Tongue (tissue), 2 donors: ENCODE measurements around the gene CPN2. TPM values are rescaled to one million over a fixed set of nuclear protein-coding genes. Genes with fewer than 3 reads are reported as not detected.

Experiments
- DNase-seq: peaks from one replicate; pipeline ENCODE4 v3.0.0-alpha.2; 2015
- total RNA-seq: library from RNA; depleted of rRNA; stranded (reverse); fragments of >200 nt; gene quantifications from one replicate; pipeline ENCODE4 v1.2.3, GENCODE V29; 2014

The CPN2 gene
- total RNA-seq, 1 donor from 2014 or later = not detected

DNA sequence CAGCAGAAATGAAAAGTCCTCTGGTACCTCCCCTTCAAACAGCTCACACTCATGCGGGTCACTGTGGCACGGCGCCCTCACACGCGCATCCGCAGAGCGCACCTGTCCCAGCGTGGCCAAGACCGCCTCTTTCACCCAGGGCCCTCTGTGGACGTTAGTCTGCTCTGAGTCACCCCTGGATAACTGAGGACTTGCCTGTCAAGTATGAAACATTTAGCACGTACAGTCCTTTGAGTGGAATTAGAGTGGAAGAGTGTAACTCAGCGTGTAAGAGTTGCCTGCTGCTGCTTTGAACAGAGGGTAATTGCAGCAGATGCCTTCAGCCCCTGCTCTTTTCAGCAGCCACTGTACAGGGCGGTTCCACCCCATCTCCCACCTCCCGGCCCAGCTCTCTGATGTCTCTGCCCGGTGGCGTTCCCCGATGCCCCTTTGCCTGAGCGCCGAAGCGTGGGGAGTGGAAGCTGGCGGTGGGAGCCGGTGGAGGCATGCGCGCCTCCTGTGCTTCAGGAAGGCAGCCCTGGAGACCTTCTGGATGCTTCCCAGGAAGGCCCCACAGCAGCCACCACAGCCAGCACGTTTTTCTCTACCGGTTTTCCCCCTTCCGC, 23.0 kb downstream of the CPN2 start:
- DNase-seq = peak; percentile 67

DNA sequence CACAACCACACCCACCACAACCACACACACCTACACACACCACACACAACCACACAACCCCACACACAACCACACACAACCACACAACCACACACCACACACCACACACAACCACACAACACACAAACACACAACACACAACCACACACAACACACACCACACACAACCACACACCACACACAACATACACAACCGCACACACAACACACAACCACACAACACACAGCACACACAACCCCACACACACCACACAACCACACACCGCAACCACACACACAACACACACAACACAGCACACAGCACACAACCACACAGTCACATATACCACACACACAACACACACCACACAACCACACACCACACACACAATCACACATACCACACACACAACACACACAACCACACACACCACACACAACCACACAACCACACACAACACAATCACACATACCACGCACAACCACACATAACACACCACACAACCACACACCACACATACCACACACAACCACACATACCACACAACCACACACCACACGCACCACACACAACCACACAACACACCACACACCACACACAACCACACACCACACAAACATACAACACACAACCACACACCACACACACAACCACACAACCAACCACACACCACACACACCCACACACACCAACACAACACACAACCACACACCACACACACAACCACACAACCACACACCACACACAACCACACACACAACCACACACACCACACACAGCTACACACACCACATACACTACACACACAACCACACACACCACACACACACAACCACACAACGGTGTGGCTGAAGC, 23.7 kb downstream of the CPN2 start:
- DNase-seq = no peak

- DNase-seq = no peak
Measured at GRCh38 chr3:194326968-194327217, 24.2 kb downstream of the CPN2 start.

DNA sequence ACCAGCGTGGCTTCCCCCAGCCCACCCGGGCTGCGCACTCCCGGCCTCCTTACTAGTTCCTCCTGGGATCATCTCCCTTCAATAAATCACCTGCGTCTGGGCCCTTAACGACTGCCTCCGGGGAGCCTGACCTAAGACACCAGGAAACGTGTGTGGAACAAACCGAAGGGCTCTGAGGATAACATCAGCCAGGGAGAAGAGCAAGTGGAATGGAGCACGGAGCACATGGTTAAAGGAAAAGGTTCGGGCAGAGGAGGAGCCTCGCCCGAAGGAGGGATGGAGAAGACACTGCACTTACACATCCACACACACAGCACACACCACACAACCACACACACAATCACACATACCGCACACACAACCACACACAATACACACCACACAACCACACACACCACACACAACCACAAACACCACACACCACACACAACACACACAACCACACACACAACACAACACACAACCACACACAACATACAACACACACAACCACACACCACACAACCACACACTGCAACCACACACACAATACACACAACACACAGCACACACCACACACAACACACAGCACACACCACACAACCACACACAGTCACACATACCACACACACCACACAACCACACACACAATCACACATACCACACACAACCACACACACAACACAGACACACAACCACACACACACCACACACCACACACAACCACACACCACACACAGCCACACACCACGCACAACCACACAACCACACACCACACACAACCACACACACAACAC, 24.7 kb downstream of the CPN2 start:
- DNase-seq = no peak

DNA sequence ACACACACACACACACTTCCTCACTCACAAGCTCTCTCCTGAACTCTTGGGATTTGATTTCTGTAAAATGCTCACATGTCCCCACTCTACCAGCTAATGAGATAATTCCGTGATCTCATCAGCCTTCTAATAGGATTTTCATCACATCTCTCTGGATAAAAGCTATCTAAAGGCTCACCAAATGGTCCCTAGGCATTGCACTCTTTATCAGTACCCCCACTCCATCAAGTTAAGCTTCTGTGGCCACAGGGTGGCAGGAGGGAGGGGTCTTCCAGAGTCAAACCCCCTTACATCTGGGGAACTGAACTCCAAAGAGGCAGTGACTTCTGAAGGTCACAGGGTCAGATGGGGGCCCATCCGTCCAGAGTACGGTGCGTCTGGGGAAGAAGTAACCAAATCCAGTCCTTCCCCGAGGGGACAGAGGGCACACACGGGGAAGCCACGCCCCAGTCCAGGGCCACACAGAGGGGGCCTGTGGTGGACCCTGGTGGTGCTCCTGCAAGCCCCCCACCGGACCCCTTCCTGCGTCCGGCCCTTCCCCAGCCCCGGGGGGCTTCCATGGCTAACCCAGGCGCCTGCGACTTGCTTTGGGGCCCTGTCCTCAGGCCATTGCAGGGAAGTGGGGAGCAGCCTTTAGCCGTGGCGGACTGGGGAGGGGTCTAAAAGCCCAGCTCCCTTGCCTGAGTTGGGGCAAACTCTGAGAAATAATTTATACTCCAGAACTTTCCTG, 25.5 kb downstream of the CPN2 start:
- DNase-seq = peak; percentile 28

DNA sequence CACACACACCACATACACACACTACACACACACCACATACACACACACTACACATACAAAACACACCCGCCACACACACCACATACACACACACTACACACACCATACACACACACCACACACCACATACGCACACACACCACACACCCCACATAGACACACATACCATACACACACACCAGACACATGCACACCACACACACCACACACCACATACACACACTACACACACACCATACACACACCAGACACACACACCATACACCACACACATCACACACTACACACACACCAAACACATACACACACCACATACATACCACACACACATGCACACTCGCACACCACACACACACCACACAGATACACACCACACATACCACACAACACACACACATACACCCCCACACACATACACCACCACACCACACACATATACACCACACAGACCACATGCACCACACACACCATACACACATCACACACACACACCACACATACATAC, 26.3 kb downstream of the CPN2 start:
- DNase-seq = no peak

GRCh38 chr3:194323785-194324735, 27.1 kb downstream of the CPN2 start:
- DNase-seq = peak; percentile 88

DNA sequence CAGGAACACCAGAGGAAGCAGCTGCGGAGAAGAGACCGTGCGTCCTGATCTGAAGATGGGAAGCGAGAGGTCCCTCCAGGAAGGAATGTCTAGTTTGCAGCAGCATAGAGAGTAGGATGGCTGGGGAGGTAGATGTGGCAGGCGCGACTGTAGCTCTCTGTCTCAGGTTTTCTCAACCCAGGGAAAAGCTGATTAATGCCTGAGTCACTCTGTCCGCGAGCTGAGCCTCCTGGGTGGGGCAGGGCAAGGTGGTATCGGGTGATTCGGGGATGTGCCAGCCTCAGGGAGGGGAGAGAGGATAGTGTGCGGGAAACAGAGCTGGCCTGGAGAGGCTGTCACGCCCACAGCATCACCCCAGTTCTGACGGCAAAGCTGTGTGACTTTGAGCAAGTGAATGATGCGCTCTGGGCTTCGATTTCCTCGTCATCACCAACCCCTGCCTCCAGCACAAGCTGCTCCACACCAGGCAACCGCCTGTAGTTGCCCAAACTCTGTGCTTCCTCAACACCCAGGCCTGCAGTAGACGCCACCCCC, 28.4 kb downstream of the CPN2 start:
- no peak for DNase-seq

- no peak for DNase-seq
Measured at GRCh38 chr3:194321693-194322640, 29.2 kb downstream of the CPN2 start.

DNA sequence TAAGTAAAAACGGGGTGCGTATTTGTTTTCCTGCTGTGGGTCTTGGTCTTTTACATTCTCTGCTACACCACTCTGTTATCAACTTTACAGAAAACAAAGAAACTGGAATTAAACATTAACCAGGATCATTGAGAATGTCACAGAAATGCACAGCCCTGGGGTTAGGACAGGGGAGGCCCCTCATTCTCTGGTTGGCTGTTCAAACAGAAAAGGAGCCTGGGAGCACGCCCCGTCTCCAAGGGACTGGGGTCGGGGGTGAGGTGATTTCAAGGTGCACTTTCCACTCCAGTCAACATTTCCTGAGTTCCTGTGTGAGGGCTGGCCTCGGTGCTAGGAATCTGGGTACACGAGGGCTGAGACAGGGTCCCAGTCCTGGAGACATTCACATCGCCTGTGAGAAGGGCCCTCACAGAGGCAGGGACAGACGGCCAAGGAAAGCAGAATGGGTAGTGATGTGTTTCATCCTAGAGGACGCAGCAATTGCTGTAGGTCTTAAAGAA, 30.3 kb downstream of the CPN2 start:
- no peak for DNase-seq

DNA sequence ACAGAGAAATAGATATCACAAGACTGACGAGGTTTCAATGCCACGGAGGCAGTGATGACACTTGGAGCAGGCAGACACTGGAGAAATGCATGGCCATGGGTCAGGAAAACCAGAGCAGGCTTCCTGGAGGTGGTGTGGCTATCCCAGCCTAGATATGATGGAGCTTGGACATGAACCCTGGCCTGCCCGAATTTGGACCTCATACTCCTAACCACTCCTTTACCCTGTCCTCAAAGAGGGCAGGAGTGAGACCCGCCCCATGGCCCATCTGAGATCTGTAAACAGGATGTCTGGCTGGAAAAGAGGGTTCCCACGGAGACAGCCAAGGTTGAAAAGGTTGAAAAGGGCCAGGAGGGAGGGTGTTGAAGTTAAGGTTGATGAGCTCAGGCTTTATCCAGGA, 31.0 kb downstream of the CPN2 start:
- no peak for DNase-seq

DNA sequence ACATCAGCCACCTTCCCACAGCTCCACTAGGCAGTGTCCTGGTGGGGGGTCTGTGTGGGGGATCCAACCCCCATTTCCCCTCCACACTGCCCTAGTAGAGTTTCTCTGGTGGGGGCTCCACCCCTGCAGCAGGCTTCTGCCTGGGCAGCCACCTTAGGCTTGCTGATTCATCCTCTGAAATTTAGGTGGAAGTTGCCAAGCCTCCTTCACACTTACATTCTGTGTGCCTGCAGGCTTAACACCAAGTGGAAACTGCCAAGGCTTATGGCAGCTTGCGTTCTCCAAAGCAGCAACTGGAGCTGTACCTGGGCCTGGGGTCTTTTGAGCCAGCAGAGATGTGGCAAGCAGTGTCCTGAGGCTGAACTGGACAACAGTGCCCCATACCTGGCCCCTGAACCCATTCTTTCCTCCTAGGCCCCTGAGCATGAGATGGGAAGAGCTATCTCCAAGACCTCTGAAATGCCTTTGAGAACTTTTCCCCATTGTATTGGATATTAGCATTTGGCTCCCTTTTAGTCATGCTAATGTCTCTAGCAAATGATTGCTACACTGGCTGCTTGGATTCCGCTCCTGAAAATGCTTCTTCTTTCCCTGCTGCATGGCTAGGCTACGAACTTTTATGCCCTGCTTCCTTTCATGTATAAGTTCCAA, 32.5 kb downstream of the CPN2 start:
- no peak for DNase-seq

- DNase-seq = no peak
Measured at GRCh38 chr3:194316918-194317317, 34.2 kb downstream of the CPN2 start.

- no peak for DNase-seq
Measured at GRCh38 chr3:194315965-194316361, 35.2 kb downstream of the CPN2 start.

- peak; percentile 94 for DNase-seq
Measured at GRCh38 chr3:194315088-194315964, 35.8 kb downstream of the CPN2 start.

- no peak for DNase-seq
Measured at GRCh38 chr3:194314388-194315068, 36.6 kb downstream of the CPN2 start.
